ENCODE data around the gene SNX8.

Gene SNX8

DNA sequence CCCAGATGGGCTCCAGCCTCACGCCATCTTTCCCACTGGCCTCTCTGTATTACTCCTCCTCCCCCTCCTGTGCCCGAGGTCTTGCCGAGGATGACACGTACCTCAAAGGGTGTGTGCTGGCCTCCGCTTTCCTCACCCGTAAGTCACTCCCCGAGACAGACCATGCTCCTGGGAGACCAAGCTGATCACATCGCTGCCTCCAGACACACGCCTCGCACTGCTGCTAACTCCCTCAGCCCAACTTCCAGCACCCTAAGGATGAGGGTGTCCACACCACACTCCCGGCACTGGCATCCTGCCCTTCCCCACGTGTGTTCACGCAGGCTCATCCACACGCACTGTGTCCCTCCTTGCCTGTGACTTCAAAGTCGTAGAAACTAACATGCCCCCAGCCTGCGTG lies 105.5 kb downstream of the SNX8 start:
- DNase-seq (ENCODE audit: low spot score) = peak; percentile 34
- H3K27me3 ChIP-seq (ENCODE audit: insufficient read depth, poor library complexity, severe bottlenecking) = no peaks in the 10 kb centered on the region
- ATAC-seq (ENCODE audit: low read depth) = no peak
- TF ChIP-seq, protein P1, sequence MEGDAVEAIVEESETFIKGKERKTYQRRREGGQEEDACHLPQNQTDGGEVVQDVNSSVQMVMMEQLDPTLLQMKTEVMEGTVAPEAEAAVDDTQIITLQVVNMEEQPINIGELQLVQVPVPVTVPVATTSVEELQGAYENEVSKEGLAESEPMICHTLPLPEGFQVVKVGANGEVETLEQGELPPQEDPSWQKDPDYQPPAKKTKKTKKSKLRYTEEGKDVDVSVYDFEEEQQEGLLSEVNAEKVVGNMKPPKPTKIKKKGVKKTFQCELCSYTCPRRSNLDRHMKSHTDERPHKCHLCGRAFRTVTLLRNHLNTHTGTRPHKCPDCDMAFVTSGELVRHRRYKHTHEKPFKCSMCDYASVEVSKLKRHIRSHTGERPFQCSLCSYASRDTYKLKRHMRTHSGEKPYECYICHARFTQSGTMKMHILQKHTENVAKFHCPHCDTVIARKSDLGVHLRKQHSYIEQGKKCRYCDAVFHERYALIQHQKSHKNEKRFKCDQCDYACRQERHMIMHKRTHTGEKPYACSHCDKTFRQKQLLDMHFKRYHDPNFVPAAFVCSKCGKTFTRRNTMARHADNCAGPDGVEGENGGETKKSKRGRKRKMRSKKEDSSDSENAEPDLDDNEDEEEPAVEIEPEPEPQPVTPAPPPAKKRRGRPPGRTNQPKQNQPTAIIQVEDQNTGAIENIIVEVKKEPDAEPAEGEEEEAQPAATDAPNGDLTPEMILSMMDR (IDR thresholded peaks at IDR 0.05; ENCODE audit: poor library complexity, severe bottlenecking) = no peak
- no peak overlapping the region for H3K27ac ChIP-seq (ENCODE audit: poor library complexity, severe bottlenecking)
- no peak overlapping the region for H3K4me3 ChIP-seq (ENCODE audit: severe bottlenecking)
- H3K9me3 ChIP-seq (ENCODE audit: severe bottlenecking) = no peaks in the 10 kb centered on the region
- peaks cover 51% of the 10 kb centered on the region for H3K36me3 ChIP-seq (ENCODE audit: low read depth)
- H3K4me1 ChIP-seq (ENCODE audit: insufficient read depth, poor library complexity, severe bottlenecking) = no peaks in the 10 kb centered on the region

DNA sequence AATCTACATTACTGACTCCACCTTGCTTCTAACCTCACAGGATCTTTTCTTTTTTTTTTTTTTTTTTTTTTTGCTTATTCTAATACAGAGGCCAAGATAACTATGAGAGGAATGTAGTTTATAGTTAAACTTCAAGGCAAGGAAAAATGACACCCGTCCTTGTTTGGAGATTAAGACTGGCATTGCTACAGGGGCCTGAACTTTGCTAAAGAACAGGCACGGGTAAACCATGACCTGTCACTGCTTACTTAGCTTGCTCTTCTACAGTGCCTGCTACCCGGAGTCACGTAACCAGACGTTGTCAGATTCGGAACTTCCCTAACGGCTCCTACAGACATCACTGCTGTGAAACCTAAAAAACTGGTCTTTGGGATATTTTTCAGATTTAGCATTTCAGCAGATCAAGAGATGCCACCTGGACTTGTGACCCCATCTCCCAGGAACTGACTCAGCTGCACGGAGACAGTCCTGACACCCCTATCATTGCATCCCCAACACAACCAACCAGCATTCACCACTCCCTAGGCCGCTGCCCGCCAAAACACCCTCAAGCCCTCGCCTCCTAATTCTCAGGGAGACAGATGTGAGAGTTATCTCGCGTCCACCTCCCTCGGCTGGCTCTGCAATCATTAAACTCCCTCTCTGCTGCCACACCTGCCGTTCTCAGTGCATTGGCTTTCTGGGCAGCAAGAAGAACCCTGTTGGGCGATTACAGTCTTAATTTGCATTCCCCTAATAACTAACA lies 109.0 kb downstream of the SNX8 start:
- no peaks in the 10 kb centered on the region for H3K4me1 ChIP-seq (ENCODE audit: insufficient read depth, poor library complexity, severe bottlenecking)
- DNase-seq (ENCODE audit: low spot score) = no peak
- H3K27me3 ChIP-seq (ENCODE audit: insufficient read depth, poor library complexity, severe bottlenecking) = no peaks in the 10 kb centered on the region
- no peaks in the 10 kb centered on the region for H3K9me3 ChIP-seq (ENCODE audit: severe bottlenecking)
- H3K27ac ChIP-seq (ENCODE audit: poor library complexity, severe bottlenecking) = no peak overlapping the region
- peaks cover 33% of the 10 kb centered on the region for H3K36me3 ChIP-seq (ENCODE audit: low read depth)
- TF ChIP-seq, protein P1 (IDR thresholded peaks at IDR 0.05; ENCODE audit: poor library complexity, severe bottlenecking) = no peak
- no peak overlapping the region for H3K4me3 ChIP-seq (ENCODE audit: severe bottlenecking)
- no peak for ATAC-seq (ENCODE audit: low read depth)

DNA sequence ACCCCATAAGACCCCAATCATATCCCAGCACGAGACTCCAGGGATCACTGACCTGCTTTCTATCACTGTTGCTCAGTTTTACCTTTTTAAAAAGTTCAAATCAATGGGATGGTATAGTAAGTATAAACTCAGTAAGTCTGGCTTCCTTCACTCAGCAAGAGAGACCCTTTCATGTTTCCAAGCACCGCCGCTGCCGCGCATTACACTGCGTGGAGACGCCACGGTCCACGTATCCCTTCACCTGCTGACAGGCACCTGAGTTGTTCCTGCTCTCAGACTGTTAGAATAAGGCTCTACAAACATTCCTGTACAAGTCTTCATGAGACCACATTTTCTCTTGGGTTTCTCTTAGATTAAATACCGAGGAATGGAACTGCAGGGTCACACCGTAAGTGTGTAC lies 109.8 kb downstream of the SNX8 start:
- no peak overlapping the region for H3K27ac ChIP-seq (ENCODE audit: poor library complexity, severe bottlenecking)
- H3K9me3 ChIP-seq (ENCODE audit: severe bottlenecking) = no peaks in the 10 kb centered on the region
- ATAC-seq (ENCODE audit: low read depth) (no peak), DNase-seq (ENCODE audit: low spot score) (no peak)
- TF ChIP-seq, protein P1 (IDR thresholded peaks at IDR 0.05; ENCODE audit: poor library complexity, severe bottlenecking) = no peak
- peaks cover 33% of the 10 kb centered on the region for H3K36me3 ChIP-seq (ENCODE audit: low read depth)
- H3K4me1 ChIP-seq (ENCODE audit: insufficient read depth, poor library complexity, severe bottlenecking) = no peaks in the 10 kb centered on the region
- H3K4me3 ChIP-seq (ENCODE audit: severe bottlenecking) = no peak overlapping the region
- no peaks in the 10 kb centered on the region for H3K27me3 ChIP-seq (ENCODE audit: insufficient read depth, poor library complexity, severe bottlenecking)

DNA sequence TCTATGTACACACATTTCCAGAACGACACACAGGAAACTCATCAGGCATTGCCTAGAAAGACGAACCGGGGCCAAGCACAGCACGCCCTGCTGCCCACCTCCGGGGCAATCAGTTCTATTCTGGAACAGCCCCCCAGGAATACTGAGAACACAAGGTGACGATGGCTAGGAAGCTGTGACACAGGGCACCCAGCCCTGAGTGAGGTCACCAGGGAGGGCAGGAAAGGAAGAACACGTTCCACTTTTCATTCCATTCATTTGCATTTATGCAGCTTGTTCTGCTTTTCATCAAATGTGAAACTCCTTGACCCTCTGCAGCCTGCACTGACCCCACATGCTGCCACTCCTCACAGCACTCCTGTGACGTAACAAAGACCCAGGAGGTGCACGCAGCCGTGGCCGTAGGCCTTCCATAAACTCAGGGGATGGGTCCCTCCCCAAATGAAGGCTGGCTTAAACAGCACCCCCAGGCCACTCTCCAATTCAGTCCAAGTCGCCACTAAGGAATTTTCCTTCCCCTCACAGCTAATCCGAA lies 110.4 kb downstream of the SNX8 start:
- Histone ChIP-seq H3K27me3 (ENCODE audit: insufficient read depth, poor library complexity, severe bottlenecking) (no peaks in the 10 kb centered on the region), H3K4me1 (ENCODE audit: insufficient read depth, poor library complexity, severe bottlenecking) (no peaks in the 10 kb centered on the region), H3K4me3 (ENCODE audit: severe bottlenecking) (no peak overlapping the region), H3K27ac (ENCODE audit: poor library complexity, severe bottlenecking) (no peak overlapping the region), H3K36me3 (ENCODE audit: low read depth) (peaks cover 39% of the 10 kb centered on the region), H3K9me3 (ENCODE audit: severe bottlenecking) (no peaks in the 10 kb centered on the region)
- TF ChIP-seq, protein P1 (IDR thresholded peaks at IDR 0.05; ENCODE audit: poor library complexity, severe bottlenecking) = no peak
- ATAC-seq (ENCODE audit: low read depth) (no peak), DNase-seq (ENCODE audit: low spot score) (no peak)

All from RWPE2 (cell line).